GM10266 (cell line): ENCODE results near the gene KRT13.
"Not testable (repeated sequence)": the region's sequence is repeated elsewhere in the genome, so short reads cannot be mapped to it uniquely, and the experiment has no call there.

Source experiments
- DNase-seq: peaks from one replicate; pipeline ENCODE4 v3.0.0; 2012; ENCODE audit errors: extremely low spot score
- CTCF ChIP-seq: IDR thresholded peaks from 2 replicates; pipeline ENCODE4 v1.5.1; 2012; ENCODE audit warnings: mild to moderate bottlenecking, low read depth; ENCODE audit not compliant: control insufficient read depth, insufficient read depth; ENCODE audit errors: missing control alignments

Gene KRT13

GRCh38 chr17:41548844-41549595 lies 43.6 kb upstream of the KRT13 start:
- TF ChIP-seq CTCF: peak; percentile 95
- peak; percentile 78 for DNase-seq

GRCh38 chr17:41547921-41548843 lies 42.8 kb upstream of the KRT13 start:
- no peak for TF ChIP-seq CTCF
- no peak for DNase-seq

- no peak for DNase-seq
- no peak for TF ChIP-seq CTCF
Observed at GRCh38 chr17:41547378-41547841, 42.0 kb upstream of the KRT13 start.

DNA sequence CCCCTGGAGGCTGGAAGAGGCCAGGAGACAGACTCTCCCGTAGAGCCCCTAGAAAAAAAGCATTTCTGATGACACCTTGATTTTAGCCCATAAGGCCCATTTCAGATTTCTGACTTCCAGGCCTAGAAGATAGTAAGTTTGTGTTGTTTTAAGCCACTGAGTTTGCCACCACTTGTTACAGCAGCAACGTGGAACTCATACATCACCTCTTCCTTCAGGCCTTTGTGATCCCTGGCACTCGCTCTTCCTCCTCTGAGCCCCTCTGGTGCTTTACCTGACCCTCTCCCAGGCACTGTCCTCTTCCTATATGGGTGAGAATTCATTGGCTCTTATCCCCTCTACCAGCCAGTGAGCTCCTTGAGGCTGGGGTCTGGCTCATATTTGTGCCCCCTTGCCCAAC lies 41.4 kb upstream of the KRT13 start:
- no peak for TF ChIP-seq CTCF
- no peak for DNase-seq

GRCh38 chr17:41545829-41546410 lies 40.5 kb upstream of the KRT13 start:
- no peak for DNase-seq

GRCh38 chr17:41544935-41545334 lies 39.5 kb upstream of the KRT13 start:
- DNase-seq: no peak
- TF ChIP-seq CTCF: no peak

More at GRCh38 chr17:41545829-41546410, 40.5 kb upstream of the KRT13 start:
- TF ChIP-seq CTCF: no peak

- no peak for TF ChIP-seq CTCF
- no peak for DNase-seq
Observed at GRCh38 chr17:41544491-41544892, 39.1 kb upstream of the KRT13 start.

GRCh38 chr17:41542786-41543185 lies 37.4 kb upstream of the KRT13 start:
- DNase-seq: not testable (repeated sequence)
